ENCODE data around the gene RPP21.

The RPP21 gene

DNA sequence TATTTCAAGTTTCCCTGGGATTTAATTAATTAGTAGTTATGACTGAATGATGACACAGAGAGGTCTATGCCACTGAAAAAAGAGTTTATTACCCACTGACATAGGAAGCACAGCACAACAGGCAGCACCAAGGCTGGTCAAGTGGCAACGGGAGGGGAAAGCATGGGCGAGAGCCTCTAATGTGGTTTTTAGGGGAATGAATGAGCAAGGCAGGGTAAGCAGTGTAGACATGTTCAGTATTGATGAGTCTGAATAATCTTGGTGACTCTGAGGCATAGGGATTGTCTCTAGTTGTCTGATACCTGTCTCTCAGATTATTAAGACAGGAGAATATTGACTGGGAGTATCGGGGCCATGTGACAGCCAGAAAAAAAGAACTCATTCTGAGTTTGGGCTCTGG lies 46.3 kb downstream of the RPP21 start:
- DNase-seq = no peak

DNA sequence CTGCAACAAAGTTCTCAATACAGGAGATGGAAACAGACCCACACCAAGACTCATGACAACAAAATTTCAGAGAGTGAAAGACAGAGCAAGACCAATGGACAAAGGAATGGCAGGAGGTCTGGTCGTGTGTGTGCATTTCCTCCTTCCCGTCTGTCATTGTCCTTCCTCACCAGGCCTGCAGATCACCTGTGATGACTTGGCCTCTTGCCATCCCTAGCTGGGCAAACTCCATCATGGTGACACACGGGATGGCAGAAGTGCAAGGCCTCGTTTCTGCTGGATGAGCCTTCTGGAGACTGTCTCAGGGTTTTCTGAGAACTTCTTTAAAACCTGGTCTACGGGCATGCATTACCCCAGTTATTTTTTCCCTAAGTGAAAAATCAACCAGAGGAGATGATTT lies 49.2 kb downstream of the RPP21 start:
- DNase-seq = no peak
